Vagina (tissue), 2 donors: ENCODE measurements around the gene ANO6.

ENCODE experiments used
- POLR2A ChIP-seq, 2 donors: fragments of 450-650 bp; IDR thresholded peaks; one replicate each; pipeline ENCODE4 v1.6.1; 2017; ENCODE audit warnings: antibody characterized with exemption in 2 of 2, mild to moderate bottlenecking in 2 of 2, moderate library complexity in 2 of 2
- POLR2AphosphoS5 ChIP-seq, 2 donors: sonication (generic); formaldehyde crosslinking; IDR thresholded peaks; one replicate each; pipeline ENCODE4 v1.9.0; 2017; ENCODE audit warnings: antibody characterized with exemption in 2 of 2, mild to moderate bottlenecking in 2 of 2, low read depth in 1 of 2; ENCODE audit not compliant: insufficient read depth in 1 of 2
- TF ChIP-seq, protein P1 (sequence below), 3 experiments: fragments of 450-650 bp in 2 of 3; fragments of 200-600 bp in 1 of 3; sonication (generic) in 1 of 3; IDR thresholded peaks; one replicate each; pipeline ENCODE4 v1.5.1; 2017 to 2019; ENCODE audit warnings: antibody characterized with exemption in 3 of 3, mild to moderate bottlenecking in 2 of 3, moderate library complexity in 2 of 3

DNA sequence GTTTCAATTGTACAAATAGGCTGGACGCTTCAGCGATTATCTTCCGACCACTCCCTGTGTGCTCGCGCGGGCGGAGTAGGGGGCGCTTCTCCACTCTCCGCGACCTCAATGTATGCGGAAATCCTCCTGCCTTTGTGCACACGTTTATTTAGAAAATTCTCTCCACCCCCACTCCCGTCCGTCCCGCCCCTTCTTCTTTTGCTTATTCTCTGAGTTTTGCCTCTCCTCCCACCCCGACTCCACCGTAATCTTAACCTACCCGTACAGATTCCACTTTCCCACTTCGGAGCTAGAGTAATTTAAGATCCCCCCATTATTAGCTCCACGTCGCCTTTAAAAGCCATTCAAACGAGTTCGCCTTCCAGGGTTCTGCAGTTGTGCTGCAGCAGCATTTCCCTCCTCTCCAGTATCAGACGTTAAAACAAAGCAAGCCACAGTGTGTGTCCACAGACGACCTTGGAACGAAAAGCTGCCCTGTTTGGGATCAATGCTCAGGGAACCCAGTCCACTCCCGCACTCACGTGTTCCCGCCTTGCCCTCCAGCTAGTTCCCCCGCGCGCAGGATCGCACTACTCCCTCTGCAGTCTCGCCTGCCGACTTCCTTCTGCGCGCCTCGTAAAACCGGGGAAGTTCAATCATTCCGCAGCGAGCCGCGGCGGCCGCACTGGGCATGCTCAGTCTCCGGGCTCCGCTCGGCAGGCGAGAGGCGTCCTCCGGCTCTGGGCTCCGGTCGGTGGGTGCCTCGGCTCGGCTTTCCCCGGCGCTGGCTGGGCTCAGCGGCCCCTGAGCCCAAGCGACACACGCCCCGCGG, at the start of gene ANO6:
- TF ChIP-seq, protein P1, sequence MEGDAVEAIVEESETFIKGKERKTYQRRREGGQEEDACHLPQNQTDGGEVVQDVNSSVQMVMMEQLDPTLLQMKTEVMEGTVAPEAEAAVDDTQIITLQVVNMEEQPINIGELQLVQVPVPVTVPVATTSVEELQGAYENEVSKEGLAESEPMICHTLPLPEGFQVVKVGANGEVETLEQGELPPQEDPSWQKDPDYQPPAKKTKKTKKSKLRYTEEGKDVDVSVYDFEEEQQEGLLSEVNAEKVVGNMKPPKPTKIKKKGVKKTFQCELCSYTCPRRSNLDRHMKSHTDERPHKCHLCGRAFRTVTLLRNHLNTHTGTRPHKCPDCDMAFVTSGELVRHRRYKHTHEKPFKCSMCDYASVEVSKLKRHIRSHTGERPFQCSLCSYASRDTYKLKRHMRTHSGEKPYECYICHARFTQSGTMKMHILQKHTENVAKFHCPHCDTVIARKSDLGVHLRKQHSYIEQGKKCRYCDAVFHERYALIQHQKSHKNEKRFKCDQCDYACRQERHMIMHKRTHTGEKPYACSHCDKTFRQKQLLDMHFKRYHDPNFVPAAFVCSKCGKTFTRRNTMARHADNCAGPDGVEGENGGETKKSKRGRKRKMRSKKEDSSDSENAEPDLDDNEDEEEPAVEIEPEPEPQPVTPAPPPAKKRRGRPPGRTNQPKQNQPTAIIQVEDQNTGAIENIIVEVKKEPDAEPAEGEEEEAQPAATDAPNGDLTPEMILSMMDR (IDR thresholded peaks at IDR 0.05): peak in 1 of 3 experiments; percentile 16
- TF ChIP-seq POLR2A (IDR thresholded peaks at IDR 0.05): peak in 1 of 2 donors; percentile 75
- peak; percentile 47 to 88 for TF ChIP-seq POLR2AphosphoS5 (IDR thresholded peaks at IDR 0.05; ENCODE audit: insufficient read depth in 1 of 2, low read depth in 1 of 2)
